BE2C (cell line): Measurements from ENCODE around the gene SEC14L5.
"Not testable (repeated sequence)": the region's sequence is repeated elsewhere in the genome, so short reads cannot be mapped to it uniquely, and the experiment has no call there.

ENCODE experiments used
- DNase-seq: peaks from one replicate; pipeline ENCODE4 v3.0.0-alpha.2; 2020
- H3K27me3 ChIP-seq: fragments of 250-450 bp; sonication (Bioruptor Pico); 2 replicates; pipeline ENCODE4 v1.5.1; 2020; ENCODE audit warnings: mild to moderate bottlenecking
- H3K36me3 ChIP-seq: fragments of 250-450 bp; sonication (Bioruptor Pico); 2 replicates; pipeline ENCODE4 v1.5.1; 2020; ENCODE audit warnings: mild to moderate bottlenecking
- H3K4me1 ChIP-seq: fragments of 250-450 bp; sonication (Bioruptor Pico); 2 replicates; pipeline ENCODE4 v1.5.1; 2020
- H3K4me3 ChIP-seq: 2 replicates; pipeline ENCODE4 v1.5.1; 2011; ENCODE audit warnings: low read depth, low read length
- H3K9me3 ChIP-seq: fragments of 250-450 bp; sonication (Bioruptor Pico); 2 replicates; pipeline ENCODE4 v1.5.1; 2020
- TF ChIP-seq, protein P1 (sequence below): IDR thresholded peaks from 2 replicates; pipeline ENCODE4 v1.5.1; 2012; ENCODE audit warnings: mild to moderate bottlenecking, low read depth, low read length

SEC14L5 gene

DNA sequence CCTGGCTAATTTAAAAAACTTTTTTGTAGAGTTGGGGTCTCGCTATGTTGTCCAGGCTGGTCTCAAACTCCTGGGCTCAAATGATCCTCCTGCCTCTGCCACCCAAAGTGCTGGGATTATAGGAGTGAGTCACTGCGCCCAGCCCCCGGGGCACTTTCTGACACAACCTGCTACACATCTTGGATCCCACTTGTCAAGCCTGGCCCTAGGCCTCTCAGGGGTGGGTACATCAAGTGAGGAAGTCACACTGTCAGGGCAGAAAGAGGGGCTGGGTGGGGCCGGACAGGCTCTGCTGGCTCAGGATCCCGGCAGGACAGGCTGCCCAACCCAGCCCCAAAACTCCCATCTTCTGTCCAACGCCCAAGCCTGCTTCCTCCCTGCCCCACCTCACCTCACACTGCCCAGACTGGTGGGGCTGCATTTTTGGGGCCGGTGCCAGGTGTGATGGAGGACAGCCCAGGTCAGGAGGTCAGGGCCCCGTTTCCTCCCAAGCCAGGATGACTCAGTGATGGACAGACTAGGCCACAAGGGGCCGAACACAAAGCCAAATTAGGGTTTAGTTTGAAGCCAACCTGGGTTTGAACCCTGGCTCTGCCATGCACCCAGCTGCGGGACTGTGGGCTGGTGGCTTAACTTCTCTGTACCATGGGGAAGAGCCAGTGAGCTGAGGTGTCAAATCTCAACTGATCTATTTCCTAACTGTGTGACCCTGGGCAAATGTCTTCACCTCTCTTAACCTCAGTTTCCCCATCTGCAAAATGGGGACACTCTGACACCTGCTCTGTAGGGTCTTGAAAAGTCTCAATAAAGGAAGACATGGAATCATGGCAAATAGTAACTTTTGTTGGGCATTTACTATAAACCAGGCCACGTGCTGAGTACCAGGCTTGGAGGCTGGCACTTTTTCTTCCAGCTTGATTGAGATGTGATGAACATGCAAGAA lies 12.3 kb upstream of the SEC14L5 start:
- Histone ChIP-seq H3K36me3 (no peaks in the 10 kb centered on the region), H3K9me3 (no peaks in the 10 kb centered on the region), H3K4me1 (peaks cover 19% of the 10 kb centered on the region), H3K27me3 (no peaks in the 10 kb centered on the region), H3K4me3 (no peak overlapping the region)
- DNase-seq = no peak
- TF ChIP-seq, protein P1, sequence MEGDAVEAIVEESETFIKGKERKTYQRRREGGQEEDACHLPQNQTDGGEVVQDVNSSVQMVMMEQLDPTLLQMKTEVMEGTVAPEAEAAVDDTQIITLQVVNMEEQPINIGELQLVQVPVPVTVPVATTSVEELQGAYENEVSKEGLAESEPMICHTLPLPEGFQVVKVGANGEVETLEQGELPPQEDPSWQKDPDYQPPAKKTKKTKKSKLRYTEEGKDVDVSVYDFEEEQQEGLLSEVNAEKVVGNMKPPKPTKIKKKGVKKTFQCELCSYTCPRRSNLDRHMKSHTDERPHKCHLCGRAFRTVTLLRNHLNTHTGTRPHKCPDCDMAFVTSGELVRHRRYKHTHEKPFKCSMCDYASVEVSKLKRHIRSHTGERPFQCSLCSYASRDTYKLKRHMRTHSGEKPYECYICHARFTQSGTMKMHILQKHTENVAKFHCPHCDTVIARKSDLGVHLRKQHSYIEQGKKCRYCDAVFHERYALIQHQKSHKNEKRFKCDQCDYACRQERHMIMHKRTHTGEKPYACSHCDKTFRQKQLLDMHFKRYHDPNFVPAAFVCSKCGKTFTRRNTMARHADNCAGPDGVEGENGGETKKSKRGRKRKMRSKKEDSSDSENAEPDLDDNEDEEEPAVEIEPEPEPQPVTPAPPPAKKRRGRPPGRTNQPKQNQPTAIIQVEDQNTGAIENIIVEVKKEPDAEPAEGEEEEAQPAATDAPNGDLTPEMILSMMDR = no peak

DNA sequence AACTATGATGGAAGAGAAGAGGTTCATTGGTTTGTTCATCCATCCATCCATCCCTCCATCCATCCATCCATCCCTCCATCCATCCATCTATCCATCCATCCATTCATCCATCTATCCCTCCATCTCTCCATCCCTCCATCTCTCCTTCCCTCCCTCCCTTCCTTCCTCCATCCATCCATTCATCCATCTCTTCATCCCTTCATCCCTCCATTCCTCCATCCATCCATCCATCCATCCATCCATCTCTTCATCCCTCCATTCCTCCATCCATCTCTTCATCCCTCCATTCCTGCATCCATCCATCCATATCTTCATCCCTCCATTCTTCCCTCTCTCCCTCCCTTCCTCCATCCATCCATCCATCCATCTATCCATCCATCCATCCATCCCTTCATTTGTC lies 11.2 kb upstream of the SEC14L5 start:
- Histone ChIP-seq H3K4me1 (peaks cover 19% of the 10 kb centered on the region), H3K27me3 (no peaks in the 10 kb centered on the region), H3K9me3 (no peaks in the 10 kb centered on the region), H3K36me3 (no peaks in the 10 kb centered on the region), H3K4me3 (no peak overlapping the region)
- no peak for DNase-seq
- TF ChIP-seq, protein P1 = no peak

DNA sequence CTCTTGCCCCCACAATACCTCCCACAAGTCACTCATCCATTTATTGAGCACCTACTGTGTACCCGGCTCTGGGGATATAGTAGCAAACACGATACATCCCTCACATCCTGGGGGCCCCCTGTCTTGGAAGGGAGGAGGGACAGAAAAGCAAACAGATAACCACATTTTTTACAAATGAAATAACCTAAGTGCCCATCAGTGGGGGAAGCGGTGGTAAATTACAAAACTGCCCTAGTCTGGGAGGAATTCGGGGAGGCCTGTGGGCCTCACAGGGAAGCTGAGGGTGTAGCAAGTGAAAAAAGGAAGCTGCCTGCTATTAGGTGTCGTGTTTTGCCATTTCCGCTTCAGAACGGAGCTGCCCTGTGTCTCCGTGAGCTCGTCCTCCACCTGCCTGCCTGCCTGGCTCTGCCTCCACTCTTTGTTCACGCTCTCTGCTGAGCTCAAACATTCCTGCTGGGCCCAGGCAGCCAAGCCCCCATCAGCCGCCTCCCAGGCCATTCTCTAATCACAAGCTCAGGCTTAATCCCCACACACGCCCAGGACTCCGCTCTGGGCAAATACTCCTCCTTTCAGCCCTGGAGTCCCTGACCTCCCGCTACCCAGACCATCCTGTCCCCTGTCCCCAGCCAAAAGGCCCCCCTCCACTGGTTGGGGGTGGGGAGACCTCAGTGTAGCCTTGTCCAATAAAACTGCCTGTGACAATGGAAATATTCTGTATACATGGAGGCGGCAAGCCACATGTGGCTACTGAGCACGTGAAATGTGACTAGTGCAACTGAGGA lies 10.2 kb upstream of the SEC14L5 start:
- DNase-seq = no peak
- H3K27me3 ChIP-seq = no peaks in the 10 kb centered on the region
- no peaks in the 10 kb centered on the region for H3K36me3 ChIP-seq
- H3K4me1 ChIP-seq = peaks cover 19% of the 10 kb centered on the region
- H3K9me3 ChIP-seq = no peaks in the 10 kb centered on the region
- TF ChIP-seq, protein P1 = no peak
- H3K4me3 ChIP-seq = no peak overlapping the region

DNA sequence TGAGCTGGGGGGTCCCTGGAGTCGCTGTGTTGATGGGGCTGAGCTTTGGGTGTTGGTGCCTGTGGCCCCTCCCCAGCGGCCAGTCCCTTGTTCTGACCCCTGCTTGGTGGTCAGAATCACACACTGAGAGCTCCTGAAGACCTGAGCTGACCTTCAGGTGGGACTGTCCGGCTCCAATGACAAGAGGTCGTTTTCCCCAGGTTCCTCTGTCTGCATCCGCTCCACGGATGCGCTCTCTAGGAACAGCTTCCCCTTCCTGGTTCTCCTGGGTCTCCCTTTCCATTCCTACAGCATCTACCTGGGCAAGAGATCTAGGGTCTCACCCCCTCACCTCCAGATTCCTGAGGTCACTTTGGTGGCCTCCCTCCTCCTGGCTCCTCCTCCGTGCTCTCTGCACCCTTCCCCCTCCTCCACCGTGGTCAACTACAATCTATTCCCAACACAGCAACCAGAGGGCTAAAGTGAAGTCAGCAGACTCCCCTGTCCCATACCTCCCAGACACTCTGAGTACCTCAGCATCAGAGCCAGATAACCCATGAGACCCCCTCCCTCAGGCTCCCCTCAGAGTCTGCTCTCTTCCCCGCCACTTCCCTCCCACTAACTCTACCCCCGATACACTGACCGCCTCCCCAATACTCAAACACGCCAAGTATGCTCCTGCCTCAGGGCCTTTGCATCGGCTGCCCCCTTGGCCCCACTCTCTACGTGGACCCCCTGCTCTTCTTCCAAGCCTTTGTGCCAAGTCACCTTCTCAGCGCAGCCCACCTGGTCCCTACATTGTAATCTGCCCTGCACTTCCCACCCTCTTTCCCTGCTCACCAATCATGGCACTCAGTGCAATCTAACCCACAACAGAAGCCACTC lies 9.0 kb upstream of the SEC14L5 start:
- no peak overlapping the region for H3K4me3 ChIP-seq
- no peaks in the 10 kb centered on the region for H3K36me3 ChIP-seq
- DNase-seq = no peak
- TF ChIP-seq, protein P1 = no peak
- H3K9me3 ChIP-seq = no peaks in the 10 kb centered on the region
- peaks cover 9% of the 10 kb centered on the region for H3K4me1 ChIP-seq
- H3K27me3 ChIP-seq = no peaks in the 10 kb centered on the region

DNA sequence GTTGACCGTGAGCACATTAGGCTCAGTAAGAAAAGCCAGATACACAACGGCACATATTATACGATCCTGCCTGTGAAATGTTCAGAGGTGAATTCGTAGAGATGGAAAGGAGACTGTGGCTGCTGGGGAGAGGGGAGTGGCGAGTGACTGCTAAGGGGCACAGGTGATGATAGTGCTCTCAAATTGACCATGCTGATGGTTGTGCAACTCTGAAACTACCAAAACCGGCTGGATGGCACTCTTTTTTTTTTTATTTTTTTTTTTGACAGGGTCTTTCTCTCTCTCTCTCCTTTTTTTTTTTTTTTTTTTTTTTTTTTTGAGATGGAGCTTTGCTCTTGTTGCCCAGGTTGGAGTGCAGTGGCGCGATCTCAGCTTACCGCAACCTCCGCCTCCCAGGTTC lies 8.1 kb upstream of the SEC14L5 start:
- Histone ChIP-seq H3K9me3 (no peaks in the 10 kb centered on the region), H3K27me3 (no peaks in the 10 kb centered on the region), H3K4me1 (peaks cover 4% of the 10 kb centered on the region), H3K36me3 (no peaks in the 10 kb centered on the region), H3K4me3 (no peak overlapping the region)
- TF ChIP-seq, protein P1 = no peak
- DNase-seq = no peak

DNA sequence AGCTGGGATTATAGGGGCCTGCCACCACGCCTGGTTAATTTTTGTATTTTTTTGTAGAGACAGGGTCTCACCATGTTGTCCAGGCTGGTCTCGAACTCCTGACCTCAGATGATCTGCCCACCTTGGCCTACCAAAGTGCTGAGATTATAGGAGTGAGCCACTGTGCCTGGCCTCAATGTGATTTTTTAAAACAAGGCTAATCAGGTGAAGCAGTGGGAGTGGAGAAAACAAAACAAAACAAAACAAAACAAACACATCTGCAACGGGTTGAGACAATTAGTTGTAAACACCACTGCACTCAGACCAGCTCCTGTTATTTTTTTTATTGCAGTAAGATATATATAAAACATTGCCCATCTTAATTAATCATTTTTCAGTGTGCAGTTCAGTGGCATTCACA lies 6.5 kb upstream of the SEC14L5 start:
- not testable (repeated sequence) for H3K4me3 ChIP-seq, H3K4me1 ChIP-seq, H3K36me3 ChIP-seq, H3K27me3 ChIP-seq, DNase-seq, H3K9me3 ChIP-seq
